ENCODE results near the gene TRIP10.
A peak's percentile ranks its signal among the peaks of the same experiment; 100 is the strongest.
"Not testable (repeated sequence)": the region's sequence is repeated elsewhere in the genome, so short reads cannot be mapped to it uniquely, and the experiment has no call there.

Gene TRIP10

GRCh38 chr19:6768236-6768785, 28.8 kb downstream of the TRIP10 start:
- DNase-seq (ENCODE audit: low read depth): no peak

DNA sequence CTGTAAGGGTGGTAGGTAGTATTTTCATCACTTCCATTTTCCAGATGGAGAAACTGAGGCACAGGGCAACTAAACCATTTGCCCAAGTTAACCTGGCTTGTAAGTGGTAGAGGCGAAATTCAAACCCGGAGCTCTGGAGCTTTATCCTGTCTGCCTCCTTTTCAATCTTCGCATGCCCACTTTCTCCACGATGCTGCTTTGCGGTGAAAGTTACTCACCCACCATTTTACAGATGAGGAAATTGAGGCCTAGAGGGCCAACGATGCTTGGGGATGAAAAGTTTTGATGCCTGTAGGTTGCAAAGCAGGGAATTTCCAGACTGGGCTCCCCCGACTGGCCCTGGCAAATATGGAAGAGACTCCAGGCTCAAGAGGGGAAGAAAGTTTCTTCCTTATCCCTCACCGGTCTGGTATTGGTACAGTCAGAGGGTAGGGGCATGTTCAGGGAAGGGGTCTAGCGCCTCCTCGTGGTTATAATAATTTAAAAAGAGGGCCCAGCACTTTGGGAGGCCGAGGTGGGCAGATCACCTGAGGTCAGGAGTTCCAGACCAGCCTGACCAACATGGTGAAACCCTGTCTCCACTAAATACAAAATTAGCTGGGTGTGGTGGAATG, 29.6 kb downstream of the TRIP10 start:
- DNase-seq (ENCODE audit: low read depth): no peak

GRCh38 chr19:6771648-6772027, 32.2 kb downstream of the TRIP10 start:
- not testable (repeated sequence) for DNase-seq (ENCODE audit: low read depth)

DNA sequence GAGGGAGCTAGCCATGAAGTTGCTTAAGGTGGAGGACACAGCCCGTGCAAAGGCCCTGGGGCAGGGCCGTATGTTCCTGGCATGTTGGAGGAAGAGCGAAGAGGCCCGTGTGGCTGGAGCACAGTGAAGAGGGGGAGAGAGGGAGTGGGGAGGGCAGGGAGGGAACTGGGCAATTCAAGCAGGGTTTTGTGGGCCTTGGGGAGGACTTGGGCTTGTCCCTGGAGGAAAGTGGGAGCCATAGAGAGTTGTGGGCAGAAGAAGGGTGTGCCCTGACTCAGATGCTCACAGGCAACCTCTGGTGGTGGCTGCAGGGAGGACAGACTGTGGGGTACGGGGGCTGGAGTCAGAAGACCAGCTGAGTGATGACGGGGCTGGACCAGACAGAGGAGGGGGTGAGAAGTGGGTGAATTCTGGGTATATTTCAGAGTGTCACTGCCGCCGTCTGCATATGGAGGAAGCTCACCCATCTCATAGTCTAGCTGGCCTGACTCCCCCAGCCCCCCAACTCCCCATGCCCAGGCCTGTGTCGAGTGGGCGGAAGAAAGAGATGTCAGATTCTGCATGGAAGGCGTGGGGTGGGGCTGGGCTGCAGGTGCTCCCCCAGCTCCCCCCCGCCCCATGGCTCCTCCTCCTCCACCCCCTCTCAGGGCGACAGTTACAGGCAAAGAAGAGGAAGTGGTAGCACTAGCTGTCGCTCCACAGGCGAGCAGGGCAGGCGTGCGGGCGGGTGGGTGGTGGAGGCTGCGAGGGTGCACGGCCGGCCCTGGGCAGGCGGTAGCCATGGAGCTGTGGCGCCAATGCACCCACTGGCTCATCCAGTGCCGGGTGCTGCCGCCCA, 32.8 kb downstream of the TRIP10 start, which contains the start of gene VAV1:
Gene VAV1 (plus strand): TSS at position 681 of the 838 bp plus-strand sequence. CDS start 100 bp downstream, at position 781.
- peak; percentile 67 for DNase-seq (ENCODE audit: low read depth)

GRCh38 chr19:6772866-6773322, 33.4 kb downstream of the TRIP10 start:
- no peak for DNase-seq (ENCODE audit: low read depth)

GRCh38 chr19:6773323-6773931, 33.9 kb downstream of the TRIP10 start:
- DNase-seq (ENCODE audit: low read depth): peak; percentile 39

DNA sequence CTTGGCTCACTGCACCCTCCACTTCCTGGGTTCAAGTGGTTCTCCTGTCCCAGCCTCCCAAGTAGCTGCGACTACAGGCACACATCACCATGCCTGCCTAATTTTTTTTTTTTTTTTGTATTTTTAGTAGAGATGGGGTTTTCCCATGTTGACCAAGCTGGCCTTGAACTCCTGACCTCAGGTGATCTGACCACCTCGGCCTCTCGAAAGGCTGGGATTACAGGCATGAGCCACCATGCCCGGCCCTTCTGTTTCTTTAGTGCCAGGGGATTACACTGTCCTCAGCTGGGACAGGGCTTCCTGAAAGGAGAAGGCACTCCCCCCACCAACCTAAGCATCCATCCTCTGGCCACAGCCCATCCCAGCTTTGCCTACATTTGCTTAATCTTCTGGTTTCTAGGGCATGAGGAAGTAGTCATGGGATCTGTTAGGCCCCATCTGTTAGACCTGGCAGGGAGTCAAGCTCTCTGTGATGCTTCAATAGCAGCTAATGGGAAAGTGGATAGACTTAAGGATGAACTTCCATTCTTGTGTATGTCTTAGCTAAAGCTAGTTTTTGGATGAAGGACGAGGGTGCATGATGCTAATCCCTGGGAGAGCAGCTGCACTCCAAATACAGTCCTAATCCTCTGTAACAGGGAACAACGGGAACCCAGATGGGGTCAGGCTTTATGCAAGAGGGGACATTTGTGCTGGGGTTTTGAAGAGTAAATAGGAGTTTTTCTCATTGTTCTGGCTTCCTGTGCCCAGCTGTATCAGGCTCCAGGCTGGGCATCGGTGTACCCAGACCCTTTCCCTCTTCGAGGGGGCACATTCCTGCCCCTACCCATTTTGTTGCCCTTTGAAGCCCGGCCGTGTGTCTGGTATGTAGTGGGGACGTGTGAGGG, 35.6 kb downstream of the TRIP10 start:
- no peak for DNase-seq (ENCODE audit: low read depth)

DNA sequence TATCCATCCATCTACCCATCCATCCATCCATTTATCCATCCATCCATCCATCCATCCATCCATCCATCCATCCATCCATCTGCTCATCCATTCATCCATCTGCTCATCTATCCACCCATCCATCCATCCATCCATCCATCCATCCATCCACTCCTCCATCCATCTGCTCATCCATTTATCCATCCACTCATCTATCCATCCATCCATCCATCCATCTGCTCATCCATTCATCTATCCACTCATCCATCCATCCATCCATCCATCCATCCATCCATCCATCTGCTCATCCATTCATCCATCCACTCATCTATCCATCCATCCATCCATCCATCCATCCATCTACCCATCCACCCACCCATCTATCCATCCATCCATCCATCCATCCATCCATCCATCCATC, 36.6 kb downstream of the TRIP10 start:
- not testable (repeated sequence) for DNase-seq (ENCODE audit: low read depth)

DNA sequence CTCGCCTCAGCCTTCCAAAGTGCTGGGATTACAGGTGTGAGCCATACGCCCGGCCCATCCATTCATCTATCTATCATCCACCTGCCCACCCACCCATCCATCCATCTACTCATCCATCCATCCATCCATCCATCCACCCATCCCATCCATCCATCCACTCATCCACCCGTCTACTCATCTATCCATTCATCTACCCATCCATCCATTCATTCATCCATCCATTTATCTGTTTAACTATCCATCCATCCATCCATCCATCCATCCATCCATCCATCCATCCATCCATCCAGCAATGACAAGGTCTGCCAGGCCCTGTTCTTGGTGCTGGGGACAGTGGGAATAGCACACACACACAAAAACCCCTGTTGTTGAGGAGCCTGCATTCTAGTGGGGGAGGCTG, 37.5 kb downstream of the TRIP10 start:
- DNase-seq (ENCODE audit: low read depth): no peak

DNA sequence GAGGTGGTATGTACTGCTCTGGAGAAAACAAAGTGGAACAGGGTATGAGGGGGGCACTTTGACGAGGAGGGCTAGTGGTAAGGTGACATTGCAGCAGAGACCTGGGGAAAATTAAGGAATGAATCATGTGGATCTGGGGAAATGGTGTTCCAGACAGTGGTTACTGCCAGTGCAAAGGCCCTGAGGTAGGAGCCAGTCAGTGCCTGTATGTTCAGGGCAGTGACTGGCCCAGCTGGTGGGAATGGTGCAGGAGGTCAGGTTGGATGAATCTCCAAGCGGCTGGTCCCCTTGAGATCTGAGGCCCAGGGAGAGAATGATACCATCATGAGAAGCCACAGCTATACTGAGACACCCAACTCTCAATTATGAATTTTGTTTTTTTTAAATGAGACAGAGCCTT, 38.0 kb downstream of the TRIP10 start:
- DNase-seq (ENCODE audit: low read depth): no peak

DNA sequence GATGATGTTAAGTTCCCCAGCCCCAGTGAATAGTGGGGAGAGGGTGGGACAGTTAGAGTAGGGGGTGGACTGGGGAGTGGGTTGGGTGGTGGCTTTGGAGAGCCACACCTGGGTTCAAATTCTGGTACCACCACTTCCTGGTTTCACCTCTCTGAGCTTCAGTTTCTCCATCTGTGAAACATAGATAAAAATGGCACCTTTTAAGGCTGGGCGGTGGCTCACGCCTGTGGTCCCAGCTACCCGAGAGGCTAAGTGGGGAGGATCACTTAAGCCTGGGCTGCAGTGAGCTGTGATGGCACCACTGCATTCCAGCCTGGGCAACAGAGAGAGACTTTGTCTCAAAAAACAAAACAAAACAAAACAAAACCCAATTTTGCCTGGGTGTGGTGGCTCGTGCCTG, 38.9 kb downstream of the TRIP10 start:
- DNase-seq (ENCODE audit: low read depth): no peak

- no peak for DNase-seq (ENCODE audit: low read depth)
Observed at GRCh38 chr19:6779206-6779605, 39.7 kb downstream of the TRIP10 start.

DNA sequence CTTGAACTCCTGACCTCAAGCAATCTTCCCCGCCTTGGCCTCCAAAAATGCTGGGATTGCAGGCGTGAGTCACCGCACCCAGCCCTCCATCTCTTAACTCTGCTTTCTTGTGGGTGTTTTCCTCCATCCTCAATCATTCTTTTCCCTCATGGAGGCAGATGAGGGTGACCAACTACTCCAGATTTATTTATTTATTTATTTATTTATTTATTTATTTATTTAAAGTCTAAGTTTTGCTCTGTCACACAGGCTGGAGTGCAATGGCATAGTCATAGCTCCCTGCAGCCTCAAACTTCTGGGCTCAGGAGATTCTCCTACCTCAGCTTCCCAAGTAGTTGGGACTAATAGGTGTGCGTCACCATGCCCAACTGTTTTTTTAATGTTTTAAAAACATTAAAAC, 47.9 kb downstream of the TRIP10 start:
- no peak for DNase-seq (ENCODE audit: low read depth)

GRCh38 chr19:6788896-6789295, 49.4 kb downstream of the TRIP10 start:
- no peak for DNase-seq (ENCODE audit: low read depth)

DNA sequence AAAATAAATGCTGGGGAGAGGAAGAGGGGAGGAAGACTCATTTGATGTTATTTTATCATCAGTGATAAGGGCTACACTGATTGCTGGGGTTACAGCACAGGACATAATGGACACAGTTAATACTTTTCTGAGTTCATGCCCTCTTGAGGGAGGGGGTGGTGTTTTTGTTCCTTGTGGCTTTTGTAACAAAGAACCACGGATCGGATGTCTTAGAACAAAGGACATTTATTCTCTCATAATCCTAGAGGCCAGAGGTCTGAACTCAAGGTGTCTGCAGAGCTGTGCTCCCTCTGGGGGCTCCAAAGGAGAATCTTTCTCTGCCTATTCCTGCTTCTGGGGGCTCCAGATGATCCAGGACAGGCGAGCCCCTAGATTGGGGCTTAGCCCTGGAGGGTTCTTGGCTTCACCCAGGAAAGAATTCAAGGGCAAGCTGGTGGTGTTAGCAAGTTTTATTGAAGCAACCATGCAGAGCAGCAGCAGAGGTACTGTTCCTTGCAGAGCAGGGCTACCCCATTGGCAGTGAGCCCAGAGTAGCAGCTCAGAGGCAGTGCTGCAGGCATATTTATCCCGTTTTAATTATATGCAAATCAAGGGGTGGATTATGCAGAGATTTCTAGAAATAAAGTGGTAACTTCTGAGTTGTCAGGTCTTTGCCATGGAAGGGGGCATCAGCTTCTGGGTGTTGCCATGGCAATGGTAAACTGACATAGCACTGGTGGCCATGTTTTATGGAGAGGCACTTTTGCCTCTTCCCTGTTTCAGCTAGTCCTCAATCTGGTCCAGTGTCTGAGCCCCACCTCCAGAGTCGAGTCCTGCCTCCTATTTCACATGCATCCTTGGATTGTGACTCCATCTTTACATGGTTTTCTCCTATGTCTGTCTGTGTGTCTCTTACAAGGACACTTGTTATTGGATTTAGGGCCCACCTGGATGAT, 51.0 kb downstream of the TRIP10 start:
- DNase-seq (ENCODE audit: low read depth): no peak

DNA sequence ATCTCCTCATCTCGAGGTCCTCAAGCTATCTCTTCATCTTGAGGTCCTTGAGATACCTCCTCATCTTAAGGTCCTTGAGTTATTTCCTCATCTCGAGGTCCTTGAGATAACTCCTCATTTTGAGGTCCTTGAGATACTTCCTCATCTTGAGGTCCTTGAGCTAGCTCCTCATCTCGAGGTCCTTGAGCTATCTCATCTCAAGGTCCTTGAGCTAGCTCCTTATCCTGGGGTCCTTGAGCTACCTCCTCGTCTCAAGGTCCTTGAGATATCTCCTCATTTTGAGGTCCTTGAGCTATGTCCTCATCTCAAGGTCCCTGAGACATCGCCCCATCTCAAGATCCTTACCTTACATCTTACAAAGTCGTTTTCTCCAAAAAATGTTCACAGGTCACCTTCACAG, 51.8 kb downstream of the TRIP10 start:
- no peak for DNase-seq (ENCODE audit: low read depth)

- no peak for DNase-seq (ENCODE audit: low read depth)
Observed at GRCh38 chr19:6793411-6793810, 53.9 kb downstream of the TRIP10 start.

DNA sequence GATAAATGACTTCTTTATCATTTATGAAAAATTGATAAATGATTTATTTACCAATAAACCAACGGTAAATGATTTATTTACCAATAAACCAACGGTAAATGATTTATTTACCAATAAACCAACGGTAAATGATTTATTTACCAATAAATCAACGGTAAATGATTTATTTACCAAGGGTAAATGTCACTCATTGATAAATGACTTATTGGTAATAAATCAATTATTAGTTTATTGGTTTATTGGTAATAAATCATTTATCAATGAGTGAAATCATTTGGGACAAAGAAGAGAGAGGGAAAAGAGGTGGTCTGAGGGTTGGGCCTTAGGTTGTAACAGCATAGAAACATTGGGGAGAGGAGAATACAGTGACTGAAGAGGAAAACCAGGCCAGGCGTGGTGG, 54.5 kb downstream of the TRIP10 start:
- no peak for DNase-seq (ENCODE audit: low read depth)

GRCh38 chr19:6794686-6795431, 55.4 kb downstream of the TRIP10 start:
- DNase-seq (ENCODE audit: low read depth): no peak

DNA sequence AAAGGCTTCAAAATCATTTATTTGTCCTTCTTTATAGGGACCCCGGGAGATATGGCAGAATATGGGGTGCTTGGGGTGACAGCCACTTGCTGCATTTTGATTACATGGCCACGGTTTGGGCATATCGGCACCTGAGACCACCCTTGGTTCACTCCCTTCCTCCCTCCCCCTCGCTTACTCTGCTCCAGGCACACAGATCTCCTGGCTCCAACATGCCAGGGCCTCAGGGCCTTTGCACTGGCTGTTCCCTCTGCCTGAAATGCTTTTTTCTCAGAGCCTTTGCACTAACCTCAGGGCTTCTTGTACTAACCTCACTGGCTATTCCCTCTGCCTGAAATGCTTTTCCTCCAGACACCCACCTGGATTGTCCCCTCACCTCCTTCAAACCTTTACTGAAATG, 56.8 kb downstream of the TRIP10 start:
- DNase-seq (ENCODE audit: low read depth): no peak

All from activated T-helper 9 cell treated with anti-CD3 and anti-CD28 coated beads, Interleukin-2, amount 50 U/mL, for 16 hours (primary cell).